HG02571 (cell line): ENCODE measurements around the gene BMERB1.

ENCODE experiments used
- ATAC-seq: cut with Tn5 transposase; IDR thresholded peaks from one replicate; pipeline ENCODE4 v1.9.1; 2021; ENCODE audit warnings: mild to moderate bottlenecking, moderate library complexity; ENCODE audit not compliant: unreplicated experiment

Gene BMERB1

GRCh38 chr16:15581127-15581815 is 146.9 kb downstream of the BMERB1 start:
- ATAC-seq = no peak

GRCh38 chr16:15583526-15583925 is 149.1 kb downstream of the BMERB1 start:
- no peak for ATAC-seq

GRCh38 chr16:15585956-15586355 is 151.6 kb downstream of the BMERB1 start:
- ATAC-seq = no peak

- ATAC-seq = no peak
Measured at GRCh38 chr16:15586716-15587115, 152.3 kb downstream of the BMERB1 start.

GRCh38 chr16:15587152-15587825 is 152.9 kb downstream of the BMERB1 start:
- no peak for ATAC-seq

- ATAC-seq = no peak
Measured at GRCh38 chr16:15592324-15592723, 157.9 kb downstream of the BMERB1 start.

GRCh38 chr16:15593235-15593634 is 158.8 kb downstream of the BMERB1 start:
- no peak for ATAC-seq

- no peak for ATAC-seq
Measured at GRCh38 chr16:15594711-15595320, 160.4 kb downstream of the BMERB1 start.

- ATAC-seq = no peak
Measured at GRCh38 chr16:15597135-15597534, 162.7 kb downstream of the BMERB1 start.

- no peak for ATAC-seq
Measured at GRCh38 chr16:15597822-15598647, 163.6 kb downstream of the BMERB1 start.

- no peak for ATAC-seq
Measured at GRCh38 chr16:15598648-15599190, 164.3 kb downstream of the BMERB1 start.

- ATAC-seq = no peak
Measured at GRCh38 chr16:15599303-15600070, 165.1 kb downstream of the BMERB1 start.

GRCh38 chr16:15601212-15601879 is 167.0 kb downstream of the BMERB1 start:
- no peak for ATAC-seq

- ATAC-seq = no peak
Measured at GRCh38 chr16:15602285-15603044, 168.1 kb downstream of the BMERB1 start.

- ATAC-seq = no peak
Measured at GRCh38 chr16:15604460-15605440, 170.4 kb downstream of the BMERB1 start.

- no peak for ATAC-seq
Measured at GRCh38 chr16:15605839-15606517, 171.6 kb downstream of the BMERB1 start.

- ATAC-seq = no peak
Measured at GRCh38 chr16:15606518-15607220, 172.3 kb downstream of the BMERB1 start.
